GM12865 (cell line): ENCODE results near the gene SLC25A26.

Source experiments
- DNase-seq: peaks from one replicate; pipeline ENCODE4 v3.0.0; 2010; ENCODE audit warnings: low read depth
- H3K4me3 ChIP-seq: 2 replicates; pipeline ENCODE4 v1.5.1; 2011; ENCODE audit warnings: mild to moderate bottlenecking, low read depth, low read length, control low read depth
- TF ChIP-seq, protein P1 (sequence below): IDR thresholded peaks from 2 replicates; pipeline ENCODE4 v1.5.1; 2011; ENCODE audit warnings: low read length, control low read depth, low read depth, inconsistent platforms; ENCODE audit not compliant: insufficient read depth; ENCODE audit errors: missing control alignments

Gene SLC25A26

GRCh38 chr3:66220602-66221377 lies at the start of gene SLC25A26:
Gene SLC25A26 (plus strand): TSS chr3:66221001. CDS start chr3:66221095, 94 bp downstream.
- DNase-seq: peak; percentile 97

GRCh38 chr3:66172394-66172793 lies 48.4 kb upstream of the SLC25A26 start:
- TF ChIP-seq, protein P1, sequence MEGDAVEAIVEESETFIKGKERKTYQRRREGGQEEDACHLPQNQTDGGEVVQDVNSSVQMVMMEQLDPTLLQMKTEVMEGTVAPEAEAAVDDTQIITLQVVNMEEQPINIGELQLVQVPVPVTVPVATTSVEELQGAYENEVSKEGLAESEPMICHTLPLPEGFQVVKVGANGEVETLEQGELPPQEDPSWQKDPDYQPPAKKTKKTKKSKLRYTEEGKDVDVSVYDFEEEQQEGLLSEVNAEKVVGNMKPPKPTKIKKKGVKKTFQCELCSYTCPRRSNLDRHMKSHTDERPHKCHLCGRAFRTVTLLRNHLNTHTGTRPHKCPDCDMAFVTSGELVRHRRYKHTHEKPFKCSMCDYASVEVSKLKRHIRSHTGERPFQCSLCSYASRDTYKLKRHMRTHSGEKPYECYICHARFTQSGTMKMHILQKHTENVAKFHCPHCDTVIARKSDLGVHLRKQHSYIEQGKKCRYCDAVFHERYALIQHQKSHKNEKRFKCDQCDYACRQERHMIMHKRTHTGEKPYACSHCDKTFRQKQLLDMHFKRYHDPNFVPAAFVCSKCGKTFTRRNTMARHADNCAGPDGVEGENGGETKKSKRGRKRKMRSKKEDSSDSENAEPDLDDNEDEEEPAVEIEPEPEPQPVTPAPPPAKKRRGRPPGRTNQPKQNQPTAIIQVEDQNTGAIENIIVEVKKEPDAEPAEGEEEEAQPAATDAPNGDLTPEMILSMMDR: no peak
- DNase-seq: no peak

More at GRCh38 chr3:66220602-66221377, at the start of gene SLC25A26:
- H3K4me3 ChIP-seq: peak within 1 kb of the TSS; percentile 85
- TF ChIP-seq, protein P1: no peak

DNA sequence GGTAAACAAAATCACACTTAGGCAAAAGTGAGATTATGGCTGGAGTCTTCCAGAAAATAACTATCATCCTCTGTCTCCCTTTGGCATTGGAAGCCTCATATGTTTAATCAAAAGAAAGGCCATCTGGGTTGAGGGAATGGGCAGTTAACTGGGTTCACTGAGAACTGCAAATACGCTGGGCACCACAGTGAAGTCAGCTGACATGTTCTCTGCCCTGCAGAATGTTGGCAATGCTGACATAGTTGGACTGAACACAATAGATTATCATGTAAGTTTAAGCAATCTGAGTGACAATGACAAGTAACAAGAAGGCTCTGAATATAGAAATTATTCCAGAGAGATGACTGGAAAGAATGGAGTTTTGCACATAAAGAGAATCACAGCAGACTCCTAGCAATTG lies 43.8 kb upstream of the SLC25A26 start:
- no peak overlapping the region for H3K4me3 ChIP-seq
- DNase-seq: no peak
- TF ChIP-seq, protein P1: no peak

More at GRCh38 chr3:66172394-66172793, 48.4 kb upstream of the SLC25A26 start:
- H3K4me3 ChIP-seq: no peak overlapping the region

DNA sequence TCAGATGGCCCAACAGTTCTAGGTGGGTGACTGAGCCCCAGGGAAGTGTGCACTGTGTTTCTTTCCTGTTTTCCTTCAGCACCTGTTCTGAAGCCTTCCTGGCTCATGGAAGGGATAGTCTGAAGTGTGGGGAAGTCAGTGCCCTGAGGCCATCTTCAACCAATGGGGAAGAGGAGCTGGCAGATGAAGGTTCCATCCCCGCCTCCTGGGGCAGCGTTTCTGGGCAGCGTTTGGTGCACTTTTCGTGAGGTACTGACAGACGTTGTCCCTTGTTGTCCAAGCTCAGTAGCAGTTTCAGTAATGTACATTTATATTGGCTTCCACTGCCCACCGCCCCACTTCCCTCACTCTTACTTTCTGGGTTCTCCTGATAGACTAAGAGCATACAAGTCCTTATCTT lies 42.6 kb upstream of the SLC25A26 start:
- DNase-seq: no peak
- TF ChIP-seq, protein P1: no peak
- no peak overlapping the region for H3K4me3 ChIP-seq

GRCh38 chr3:66179793-66180192 lies 41.0 kb upstream of the SLC25A26 start:
- H3K4me3 ChIP-seq: no peak overlapping the region
- TF ChIP-seq, protein P1: no peak
- no peak for DNase-seq

DNA sequence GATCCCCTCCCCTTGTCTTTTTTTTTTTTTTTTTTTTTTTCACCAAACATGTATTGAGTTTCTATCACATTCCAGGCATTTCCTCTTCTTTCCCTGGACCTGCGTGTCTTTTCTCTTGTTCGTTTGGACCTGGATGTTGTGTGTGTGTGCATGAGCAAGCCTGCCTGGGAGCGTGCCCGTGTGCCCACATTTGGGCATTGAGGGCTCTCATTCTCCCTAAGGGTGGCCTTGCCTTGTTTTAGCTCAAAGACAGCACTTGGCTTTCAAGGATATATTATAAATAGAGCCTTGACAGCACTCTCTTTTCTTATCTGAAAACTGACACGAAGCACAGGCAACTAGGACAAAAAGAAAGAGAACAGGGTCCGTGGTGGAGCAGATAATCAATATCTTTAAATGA lies 39.0 kb upstream of the SLC25A26 start:
- H3K4me3 ChIP-seq: no peak overlapping the region
- no peak for DNase-seq
- TF ChIP-seq, protein P1: no peak
